Testis (tissue), 3 donors: ENCODE results near the gene SNTB2. TPM values are rescaled to one million over a fixed set of nuclear protein-coding genes. Genes with fewer than 3 reads are reported as not detected.

Experiments used
- DNase-seq: peaks from one replicate; pipeline ENCODE4 v3.0.0-alpha.2; 2019
- H3K27ac ChIP-seq, 2 donors: fragments of 200-600 bp; sonication (generic); one replicate each; pipeline ENCODE4 v1.5.1; 2019
- H3K27me3 ChIP-seq: fragments of 200-600 bp; sonication (generic); one replicate; pipeline ENCODE4 v1.5.1; 2019
- H3K36me3 ChIP-seq: fragments of 200-600 bp; sonication (generic); one replicate; pipeline ENCODE4 v1.5.1; 2017; ENCODE audit warnings: low read depth; ENCODE audit errors: missing control alignments
- H3K4me1 ChIP-seq: fragments of 200-600 bp; sonication (generic); one replicate; pipeline ENCODE4 v1.5.1; 2019
- H3K4me3 ChIP-seq, 2 donors: fragments of 200-600 bp; sonication (generic); one replicate each; pipeline ENCODE4 v1.5.1; 2017 to 2019
- H3K9me3 ChIP-seq: fragments of 200-600 bp; sonication (generic); one replicate; pipeline ENCODE4 v1.5.1; 2017
- WGBS, 2 donors: methylation state at CpG; one replicate each; pipeline ENCODE4 v1.1.5; 2018; 5-methylcytosine and 5-hydroxymethylcytosine counted together
- intact Hi-C: fragments of 100-400 bp; cut with DNase I; formaldehyde crosslinking; loops from one replicate; pipeline ENCODE4 v1.15.1; 2023; ENCODE audit warnings: low total_unique reads
- polyA plus RNA-seq: library from polyadenylated mRNA; stranded (reverse); fragments of 350-450 nt; fragmentation: Illumina TruSeq; extraction: RNeasy Lipid Tissue Mini Kit (QIAGEN cat#74804); gene quantifications from one replicate; pipeline ENCODE4 v1.2.3, GENCODE V29; 2014; ENCODE audit warnings: low read depth, low replicate concordance; ENCODE audit not compliant: insufficient read depth
- small RNA-seq, 2 donors: library from RNA; depleted of rRNA; stranded (forward); fragments of <200 nt; gene quantifications; one replicate each; pipeline ENCODE3, GENCODE V24; 2016
- total RNA-seq, 2 donors: library from RNA; depleted of rRNA; stranded (reverse); fragments of >200 nt; gene quantifications; one replicate each; pipeline ENCODE4 v1.2.3, GENCODE V29; 2016
- TF ChIP-seq, protein P1 (sequence below), 3 experiments: fragments of 450-650 bp in 2 of 3; fragments of 200-600 bp in 1 of 3; sonication (generic) in 1 of 3; IDR thresholded peaks; one replicate each; pipeline ENCODE4 v1.5.1; 2016 to 2019; ENCODE audit warnings: antibody characterized with exemption in 3 of 3, mild to moderate bottlenecking in 2 of 3, moderate library complexity in 1 of 3

Gene SNTB2
- total and polyA plus RNA-seq, 3 donors from 2014 or later: 29.2 to 39.3 (median 35.1) TPM

DNA sequence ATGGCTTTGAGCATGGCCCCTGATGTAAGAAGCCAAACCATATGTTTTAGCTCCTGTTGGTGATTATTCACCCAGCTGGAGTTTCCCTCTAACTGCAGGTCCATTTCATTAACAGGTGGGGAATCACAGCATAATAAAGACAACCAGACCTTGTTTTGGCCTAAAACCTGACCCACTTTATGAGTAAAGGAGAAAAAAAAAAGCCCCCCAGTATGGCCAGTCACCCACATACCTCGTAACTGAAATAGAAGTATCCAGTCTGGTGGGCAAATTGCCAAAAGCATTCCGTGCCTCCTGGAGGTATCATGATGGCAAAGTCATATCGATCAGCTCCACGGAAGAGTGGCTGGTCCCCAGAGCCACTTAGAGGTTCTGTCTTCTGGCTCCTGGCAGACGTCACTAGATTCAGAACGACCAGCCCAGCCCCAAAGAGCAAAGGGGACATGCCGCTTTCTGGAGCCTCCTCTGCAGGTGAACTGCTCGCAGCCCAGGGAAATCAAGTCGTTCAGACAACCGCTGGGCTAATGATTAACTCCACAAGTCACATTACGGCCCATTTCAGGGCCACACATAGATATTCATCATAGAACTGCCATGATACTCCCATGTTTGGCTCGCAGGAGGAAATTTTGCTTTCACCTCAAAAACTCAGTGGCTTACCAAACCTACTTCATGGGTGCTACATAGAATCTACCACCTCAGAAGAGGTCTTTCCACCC lies 164.5 kb downstream of the SNTB2 start, which contains the start of gene TMED6:
TSS of gene TMED6 (minus strand) at position 478 of the 719 bp plus-strand sequence. CDS start at position 445, 33 bp downstream.
- H3K27me3 ChIP-seq: no peaks in the 10 kb centered on the region
- no peaks in the 10 kb centered on the region for H3K36me3 ChIP-seq
- no peak for DNase-seq
- no peaks in the 10 kb centered on the region for H3K4me1 ChIP-seq
- WGBS, 2 donors: 89 to 90% methylated on average over 8 to 12 of the region's 12 CpGs
- no peak within 1 kb of the TSS for H3K4me3 ChIP-seq
- H3K9me3 ChIP-seq: no peaks in the 10 kb centered on the region
- TF ChIP-seq, protein P1, sequence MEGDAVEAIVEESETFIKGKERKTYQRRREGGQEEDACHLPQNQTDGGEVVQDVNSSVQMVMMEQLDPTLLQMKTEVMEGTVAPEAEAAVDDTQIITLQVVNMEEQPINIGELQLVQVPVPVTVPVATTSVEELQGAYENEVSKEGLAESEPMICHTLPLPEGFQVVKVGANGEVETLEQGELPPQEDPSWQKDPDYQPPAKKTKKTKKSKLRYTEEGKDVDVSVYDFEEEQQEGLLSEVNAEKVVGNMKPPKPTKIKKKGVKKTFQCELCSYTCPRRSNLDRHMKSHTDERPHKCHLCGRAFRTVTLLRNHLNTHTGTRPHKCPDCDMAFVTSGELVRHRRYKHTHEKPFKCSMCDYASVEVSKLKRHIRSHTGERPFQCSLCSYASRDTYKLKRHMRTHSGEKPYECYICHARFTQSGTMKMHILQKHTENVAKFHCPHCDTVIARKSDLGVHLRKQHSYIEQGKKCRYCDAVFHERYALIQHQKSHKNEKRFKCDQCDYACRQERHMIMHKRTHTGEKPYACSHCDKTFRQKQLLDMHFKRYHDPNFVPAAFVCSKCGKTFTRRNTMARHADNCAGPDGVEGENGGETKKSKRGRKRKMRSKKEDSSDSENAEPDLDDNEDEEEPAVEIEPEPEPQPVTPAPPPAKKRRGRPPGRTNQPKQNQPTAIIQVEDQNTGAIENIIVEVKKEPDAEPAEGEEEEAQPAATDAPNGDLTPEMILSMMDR (IDR thresholded peaks at IDR 0.05): no peak
- H3K27ac ChIP-seq: no peak within 1 kb of the TSS
- intact Hi-C loops: no loop called here

Small RNA genes lying within 50 kb of the gene (small RNA-seq; reads per million reads assigned to genes)
- 0 reads per million in 2 donors for gene RF00019
- gene RNU6-22P: 0 reads per million in 2 donors

Other genes starting within 250 kb of the SNTB2 start
- 1 to 10 TPM; 4.7 to 7.7 TPM for gene HAS3, start 81.5 kb upstream of the SNTB2 start, total RNA-seq
- gene HAS3, start 81.5 kb upstream of the SNTB2 start, polyA plus RNA-seq: 4.8 TPM
- gene CHTF8, start 54.6 kb upstream of the SNTB2 start, total RNA-seq: 100 to 1,000 TPM; 131 to 147 TPM
- 122 TPM for gene CHTF8, start 54.6 kb upstream of the SNTB2 start, polyA plus RNA-seq
- gene UTP4, start 54.5 kb upstream of the SNTB2 start, total RNA-seq: 10 to 100 TPM; 72.8 to 78.3 TPM
- 80.5 TPM for gene UTP4, start 54.5 kb upstream of the SNTB2 start, polyA plus RNA-seq
- 10 to 100 TPM; 39.8 to 43.1 TPM for gene VPS4A, start 124.2 kb downstream of the SNTB2 start, total RNA-seq
- gene VPS4A, start 124.2 kb downstream of the SNTB2 start, polyA plus RNA-seq: 31.9 TPM
- 10 to 100 TPM; 25.7 to 27.9 TPM for gene PDF, start 143.4 kb downstream of the SNTB2 start, total RNA-seq
- gene PDF, start 143.4 kb downstream of the SNTB2 start, polyA plus RNA-seq: 3.9 TPM
- 10 to 100 TPM; 90.8 to 96.6 TPM for gene COG8, start 152.4 kb downstream of the SNTB2 start, total RNA-seq
- gene COG8, start 152.4 kb downstream of the SNTB2 start, polyA plus RNA-seq: 74.1 TPM
- 10 to 100 TPM; 16.2 to 17.2 TPM for gene NIP7, start 152.6 kb downstream of the SNTB2 start, total RNA-seq
- 22.4 TPM for gene NIP7, start 152.6 kb downstream of the SNTB2 start, polyA plus RNA-seq
- 1 to 10 TPM in 1 of 2 donors, not detected in 1; 1.4 TPM for gene TMED6, start 164.6 kb downstream of the SNTB2 start, total RNA-seq
- 1.6 TPM for gene TMED6, start 164.6 kb downstream of the SNTB2 start, polyA plus RNA-seq
- gene TERF2, start 198.8 kb downstream of the SNTB2 start, total RNA-seq: 10 to 100 TPM; 35.2 to 36.0 TPM
- gene TERF2, start 198.8 kb downstream of the SNTB2 start, polyA plus RNA-seq: 34.6 TPM
- 10 to 100 TPM; 65.8 to 85.0 TPM for gene CYB5B, start 237.5 kb downstream of the SNTB2 start, total RNA-seq
- gene CYB5B, start 237.5 kb downstream of the SNTB2 start, polyA plus RNA-seq: 91.9 TPM